Measurements from ENCODE around the gene ATXN2. TPM values are rescaled to one million over a fixed set of nuclear protein-coding genes. Genes with fewer than 3 reads are reported as not detected.

ATXN2 gene
- total and polyA plus RNA-seq, 8 donors, result 12.9 to 28.2 (median 19.4) TPM

DNA sequence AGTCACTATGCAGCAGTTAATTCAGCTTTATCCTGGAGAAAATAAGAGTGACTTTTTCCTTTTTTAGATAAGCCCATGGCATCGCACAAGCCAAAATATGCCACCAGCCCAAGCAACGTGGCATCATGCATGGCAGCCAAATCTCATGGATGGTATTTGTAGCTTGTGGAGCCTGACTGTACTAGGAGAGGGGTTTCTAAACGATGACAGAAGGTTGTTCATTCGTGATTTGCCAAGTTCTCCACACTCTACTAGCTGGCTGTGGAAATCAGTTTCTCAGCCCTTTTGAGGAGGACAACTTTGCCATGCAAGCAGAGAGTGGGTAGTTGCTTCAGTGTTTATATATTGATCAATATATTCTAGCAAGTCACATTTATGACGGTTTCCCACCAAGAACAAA lies 41.4 kb upstream of the ATXN2 start:
- TF ChIP-seq, protein P1, sequence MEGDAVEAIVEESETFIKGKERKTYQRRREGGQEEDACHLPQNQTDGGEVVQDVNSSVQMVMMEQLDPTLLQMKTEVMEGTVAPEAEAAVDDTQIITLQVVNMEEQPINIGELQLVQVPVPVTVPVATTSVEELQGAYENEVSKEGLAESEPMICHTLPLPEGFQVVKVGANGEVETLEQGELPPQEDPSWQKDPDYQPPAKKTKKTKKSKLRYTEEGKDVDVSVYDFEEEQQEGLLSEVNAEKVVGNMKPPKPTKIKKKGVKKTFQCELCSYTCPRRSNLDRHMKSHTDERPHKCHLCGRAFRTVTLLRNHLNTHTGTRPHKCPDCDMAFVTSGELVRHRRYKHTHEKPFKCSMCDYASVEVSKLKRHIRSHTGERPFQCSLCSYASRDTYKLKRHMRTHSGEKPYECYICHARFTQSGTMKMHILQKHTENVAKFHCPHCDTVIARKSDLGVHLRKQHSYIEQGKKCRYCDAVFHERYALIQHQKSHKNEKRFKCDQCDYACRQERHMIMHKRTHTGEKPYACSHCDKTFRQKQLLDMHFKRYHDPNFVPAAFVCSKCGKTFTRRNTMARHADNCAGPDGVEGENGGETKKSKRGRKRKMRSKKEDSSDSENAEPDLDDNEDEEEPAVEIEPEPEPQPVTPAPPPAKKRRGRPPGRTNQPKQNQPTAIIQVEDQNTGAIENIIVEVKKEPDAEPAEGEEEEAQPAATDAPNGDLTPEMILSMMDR (IDR thresholded peaks at IDR 0.05), result no peak
- FAIRE-seq, result no peak
- intact Hi-C loops (cut with DNase I), result no loop called here

DNA sequence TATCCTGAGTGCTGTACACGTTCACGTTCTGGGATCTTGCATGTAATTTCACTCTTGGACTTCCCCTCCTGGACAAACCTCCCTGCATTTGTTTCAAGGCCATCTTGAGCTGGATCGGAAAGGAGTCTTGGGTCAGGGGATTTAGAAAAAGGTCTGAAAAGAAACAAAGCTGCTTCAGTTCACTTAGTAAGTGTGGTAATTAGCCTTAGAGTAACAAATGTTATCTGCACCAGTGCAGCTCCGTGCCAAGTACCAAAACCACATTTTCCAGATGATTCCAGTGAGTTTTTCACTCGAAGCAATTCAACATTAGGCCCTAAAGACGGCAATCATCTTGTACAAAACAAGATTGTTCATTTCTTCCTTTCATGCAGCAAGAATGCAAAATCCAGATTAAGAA lies 39.4 kb upstream of the ATXN2 start:
- TF ChIP-seq, protein P1 (IDR thresholded peaks at IDR 0.05), result no peak
- Histone ChIP-seq H3K4me1 (no peaks in the 10 kb centered on the region), H3K27ac (no peak overlapping the region), H3K9me3 (no peaks in the 10 kb centered on the region), H3K27me3 (no peaks in the 10 kb centered on the region), H3K36me3 (peaks cover 0 to 14% (median 1%) of the 10 kb centered on the region in 3 donors), H3K4me3 (no peak overlapping the region)
- DNase-seq, result no peak
- no peak for ATAC-seq
- FAIRE-seq, result no peak
- intact Hi-C loops (cut with DNase I), result no loop called here
- 85 to 93% methylated on average over 6 of the region's 6 CpGs for whole genome bisulfite sequencing, 2 donors

More for the DNA sequence above, 41.4 kb upstream of the ATXN2 start:
- Histone ChIP-seq H3K27me3 (no peaks in the 10 kb centered on the region), H3K27ac (no peak overlapping the region), H3K4me1 (no peaks in the 10 kb centered on the region), H3K9me3 (no peaks in the 10 kb centered on the region), H3K36me3 (peaks cover 0 to 31% (median 5%) of the 10 kb centered on the region in 3 donors), H3K4me3 (no peak overlapping the region)
- ATAC-seq, result no peak
- 91 to 92% methylated on average over 5 of the region's 5 CpGs for WGBS, 2 donors
- DNase-seq, result no peak

GRCh38 chr12:111636209-111636945 lies 37.3 kb upstream of the ATXN2 start:
- H3K4me3 ChIP-seq, result no peak overlapping the region
- H3K36me3 ChIP-seq, result no peaks in the 10 kb centered on the region
- no peaks in the 10 kb centered on the region for H3K27me3 ChIP-seq
- DNase-seq, result peak in 4 of 6 donors; percentile 12 to 27 (median 16)
- WGBS, 2 donors, result 43 to 45% methylated on average over 19 of the region's 19 CpGs
- ATAC-seq, result peak; percentile 31 to 64 (median 56)
- no peaks in the 10 kb centered on the region for H3K9me3 ChIP-seq
- intact Hi-C loops (cut with DNase I), result no loop called here
- no peak overlapping the region for H3K27ac ChIP-seq
- FAIRE-seq, result no peak
- H3K4me1 ChIP-seq, result no peaks in the 10 kb centered on the region
- TF ChIP-seq, protein P1 (IDR thresholded peaks at IDR 0.05), result no peak

- no peak overlapping the region for H3K4me3 ChIP-seq
- H3K36me3 ChIP-seq, result no peaks in the 10 kb centered on the region
- H3K27me3 ChIP-seq, result no peaks in the 10 kb centered on the region
- 86% methylated on average over 8 of the region's 8 CpGs for WGBS, 2 donors
- DNase-seq, result no peak
- intact Hi-C loops (cut with DNase I), result no loop called here
- H3K27ac ChIP-seq, result no peak overlapping the region
- H3K4me1 ChIP-seq, result no peaks in the 10 kb centered on the region
- peak in 1 of 4 donors; percentile 24 for ATAC-seq
- H3K9me3 ChIP-seq, result no peaks in the 10 kb centered on the region
- TF ChIP-seq, protein P1 (IDR thresholded peaks at IDR 0.05), result no peak
- FAIRE-seq, result no peak
Observed at GRCh38 chr12:111635524-111635923, 36.4 kb upstream of the ATXN2 start.
